Measurements from ENCODE around the gene POMGNT1. TPM values are rescaled to one million over a fixed set of nuclear protein-coding genes. Genes with fewer than 3 reads are reported as not detected.
A peak's percentile ranks its signal among the peaks of the same experiment; 100 is the strongest.
"Not testable (repeated sequence)": the region's sequence is repeated elsewhere in the genome, so short reads cannot be mapped to it uniquely, and the experiment has no call there.

POMGNT1 gene
- total RNA-seq, 1 experiment from 2014 or later = 34.9 TPM

- H3K4me3 ChIP-seq (ENCODE audit: low read depth, low read length) = no peak overlapping the region
- no peaks in the 10 kb centered on the region for H3K27me3 ChIP-seq (replicated peaks; ENCODE audit: control insufficient read depth, insufficient read depth, low read length)
- no peak overlapping the region for H3K4me3 Mint-ChIP-seq (ENCODE audit: unreplicated experiment)
- H3K27me3 Mint-ChIP-seq (ENCODE audit: insufficient read depth, unreplicated experiment) = no peaks in the 10 kb centered on the region
- CTCF ChIA-PET = no interaction called here
- TF ChIP-seq CTCF (IDR thresholded peaks at IDR 0.05; ENCODE audit: insufficient read depth in 1 of 2, low read depth in 1 of 2, low read length in 1 of 2, severe bottlenecking in 1 of 2, unreplicated experiment in 1 of 2) = no peak
- no peaks in the 10 kb centered on the region for H3K36me3 Mint-ChIP-seq (ENCODE audit: insufficient read depth, unreplicated experiment)
- POLR2A ChIA-PET = no interaction called here
- no peak overlapping the region for H3K27ac Mint-ChIP-seq (ENCODE audit: unreplicated experiment)
- intact Hi-C loops (cut with micrococcal nuclease; ENCODE audit: unreplicated experiment) = loop anchor here (1.0 kb wide), 1 partner anchor 19 kb away; no protein-coding TSS in a partner anchor
- no TSS peak for BruUV-seq (replicated peaks)
- DNase-seq = no peak
- no peaks in the 10 kb centered on the region; the same call in 1 of the 2 replicates for H3K4me1 ChIP-seq
- H3K9me3 ChIP-seq = no peaks in the 10 kb centered on the region
- H3K36me3 ChIP-seq (ENCODE audit: control insufficient read depth, insufficient read depth, low read length) = no peaks in the 10 kb centered on the region
- no peaks in the 10 kb centered on the region for H3K9me3 Mint-ChIP-seq (ENCODE audit: unreplicated experiment)
- no peaks in the 10 kb centered on the region for H3K4me1 Mint-ChIP-seq (ENCODE audit: low read depth, unreplicated experiment)
Observed at GRCh38 chr1:46224966-46225365, 26.7 kb upstream of the POMGNT1 start.

DNA sequence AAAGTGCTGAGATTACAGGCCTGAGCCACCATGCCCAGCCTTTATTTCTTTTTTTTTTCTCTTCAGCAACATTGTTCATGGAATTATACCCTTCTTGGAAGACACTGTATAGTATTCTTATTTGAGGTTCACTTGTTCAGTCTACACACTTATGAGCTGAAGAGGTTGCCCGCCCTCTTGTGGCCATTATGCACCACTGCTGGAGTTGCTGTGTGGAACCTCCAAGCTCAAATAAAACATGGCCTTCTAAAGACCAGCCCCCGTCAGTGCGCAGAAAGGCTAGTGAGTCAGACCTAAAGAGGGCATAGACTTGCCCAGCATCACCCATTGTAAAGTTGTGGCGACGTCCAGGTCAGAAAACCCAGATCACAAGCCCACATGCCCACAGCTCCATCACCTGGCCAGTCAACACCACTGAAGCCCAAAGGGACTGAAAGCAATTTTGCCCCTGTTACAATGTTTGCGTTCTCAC is 25.3 kb upstream of the POMGNT1 start:
- Mint-ChIP-seq H3K9me3 (ENCODE audit: unreplicated experiment) (no peaks in the 10 kb centered on the region), H3K27ac (ENCODE audit: unreplicated experiment) (no peak overlapping the region), H3K27me3 (ENCODE audit: insufficient read depth, unreplicated experiment) (no peaks in the 10 kb centered on the region), H3K4me1 (ENCODE audit: low read depth, unreplicated experiment) (no peaks in the 10 kb centered on the region), H3K4me3 (ENCODE audit: unreplicated experiment) (no peak overlapping the region), H3K36me3 (ENCODE audit: insufficient read depth, unreplicated experiment) (no peaks in the 10 kb centered on the region)
- ChIA-PET POLR2A (interaction anchor here (1.1 kb wide), 1 partner anchor 23 kb away, joined by 8 read pairs; the partner anchor contains the start of gene RAD54L), CTCF (interaction anchor here (0.6 to 1.4 kb wide), 22 partner anchors 8 to 878 kb away, joined by 3 to 18 read pairs (median 4); partner anchors contain the start of genes LURAP1, NSUN4, PIK3R3 and POMGNT1)
- no TSS peak for BruUV-seq (replicated peaks)
- Histone ChIP-seq H3K9me3 (no peaks in the 10 kb centered on the region), H3K4me3 (ENCODE audit: low read depth, low read length) (no peak overlapping the region), H3K4me1 (no peaks in the 10 kb centered on the region; the same call in 1 of the 2 replicates), H3K27me3 (replicated peaks; ENCODE audit: control insufficient read depth, insufficient read depth, low read length) (no peaks in the 10 kb centered on the region), H3K36me3 (ENCODE audit: control insufficient read depth, insufficient read depth, low read length) (no peaks in the 10 kb centered on the region)
- peak; percentile 46 to 58 for DNase-seq
- peak; percentile 74 to 88 for TF ChIP-seq CTCF (IDR thresholded peaks at IDR 0.05; ENCODE audit: insufficient read depth in 1 of 2, low read depth in 1 of 2, low read length in 1 of 2, severe bottlenecking in 1 of 2, unreplicated experiment in 1 of 2)
- intact Hi-C loops (cut with micrococcal nuclease; ENCODE audit: unreplicated experiment) = loop anchor here (1.0 kb wide), 2 partner anchors 44 to 186 kb away; no protein-coding TSS in a partner anchor

DNA sequence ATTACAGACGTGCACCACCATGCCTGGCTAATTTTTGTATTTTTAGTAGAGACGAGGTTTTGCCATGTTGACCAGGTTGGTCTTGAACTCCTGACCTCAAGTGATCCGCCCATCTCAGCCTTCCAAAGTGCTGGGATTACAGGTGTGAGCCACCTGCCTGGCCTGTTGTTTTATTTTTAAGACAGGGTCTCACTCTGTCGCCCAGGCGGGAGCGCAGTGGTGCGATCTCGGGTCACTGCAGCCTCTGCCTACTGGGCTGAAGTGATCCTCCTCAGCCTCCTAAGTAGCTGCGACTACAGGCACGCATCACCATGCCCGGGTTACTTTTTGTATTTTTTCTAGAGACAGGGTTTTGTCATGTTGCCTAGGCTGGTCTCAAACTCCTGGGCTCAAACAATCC is 24.8 kb upstream of the POMGNT1 start:
- not testable (repeated sequence) for H3K9me3 Mint-ChIP-seq (ENCODE audit: unreplicated experiment); H3K36me3 Mint-ChIP-seq (ENCODE audit: insufficient read depth, unreplicated experiment); H3K9me3 ChIP-seq; H3K27ac Mint-ChIP-seq (ENCODE audit: unreplicated experiment); H3K27me3 ChIP-seq (replicated peaks; ENCODE audit: control insufficient read depth, insufficient read depth, low read length); H3K27me3 Mint-ChIP-seq (ENCODE audit: insufficient read depth, unreplicated experiment); H3K4me1 ChIP-seq; H3K4me3 Mint-ChIP-seq (ENCODE audit: unreplicated experiment); BruUV-seq (replicated peaks); H3K4me3 ChIP-seq (ENCODE audit: low read depth, low read length); DNase-seq; H3K36me3 ChIP-seq (ENCODE audit: control insufficient read depth, insufficient read depth, low read length); H3K4me1 Mint-ChIP-seq (ENCODE audit: low read depth, unreplicated experiment)
- ChIA-PET POLR2A (interaction anchor here (1.1 kb wide), 1 partner anchor 24 kb away, joined by 8 read pairs; the partner anchor contains the start of gene RAD54L), CTCF (interaction anchor here (0.7 to 1.4 kb wide), 19 partner anchors 9 to 204 kb away, joined by 3 to 18 read pairs (median 5); partner anchors contain the start of genes LURAP1, PIK3R3 and RAD54L)
- intact Hi-C loops (cut with micrococcal nuclease; ENCODE audit: unreplicated experiment) = loop anchor here (1.0 kb wide), 2 partner anchors 44 to 186 kb away; no protein-coding TSS in a partner anchor

All from Caco-2 (cell line).